GM12878 (cell line): Measurements from ENCODE around the gene NPTX1. TPM values are rescaled to one million over a fixed set of nuclear protein-coding genes. Genes with fewer than 3 reads are reported as not detected.
A peak's percentile ranks its signal among the peaks of the same experiment; 100 is the strongest.

Source experiments
- ATAC-seq: fragments of 200-7000 bp; cut with Tn5 transposase; 3 replicates; pipeline ENCODE4 v1.9.1; 2020; ENCODE audit warnings: mild to moderate bottlenecking, moderate library complexity
- BruUV-seq: library from RNA; stranded (reverse); fragments of 400-500 nt; replicated peaks from 2 replicates; lab custom pipeline; 2021; lab: Mats Ljungman, UMichigan
- CTCF ChIA-PET: fragments of 300-600 bp; sonication (Branson Sonifier 250); formaldehyde crosslinking; extraction: SDS; loops from one replicate; lab custom pipeline; 2021; ENCODE audit warnings: inconsistent platforms; lab: Yijun Ruan, JAX
- POLR2A ChIA-PET: fragments of 350-600 bp; formaldehyde crosslinking; extraction: SDS; loops from one replicate; lab custom pipeline; 2021; ENCODE audit warnings: inconsistent platforms; lab: Charles Lee
- RAD21 ChIA-PET: fragments of 300-600 bp; sonication (Branson Sonifier 250); formaldehyde crosslinking; loops from one replicate; lab custom pipeline; 2023; ENCODE audit warnings: antibody characterized with exemption; ENCODE audit not compliant: unreplicated experiment; lab: Charles Lee
- SMC1A ChIA-PET: fragments of 300-600 bp; sonication (Branson Sonifier 250); formaldehyde crosslinking; loops from one replicate; lab custom pipeline; 2023; ENCODE audit not compliant: unreplicated experiment, uncharacterized antibody; lab: Charles Lee
- DNase-seq: peaks from one replicate; pipeline ENCODE4 v3.0.0-alpha.2; 2011; ENCODE audit warnings: low read depth, low spot score
- FAIRE-seq: peaks from 3 replicates; lab custom pipeline; 2011; peaks lifted over from hg19 to GRCh38; lab: Jason Lieb, UNC
- H2AFZ ChIP-seq: 2 replicates; pipeline ENCODE4 v1.6.0; 2011; ENCODE audit warnings: low read depth, low read length, control low read depth; ENCODE audit not compliant: control insufficient read depth
- H3K27ac ChIP-seq: 2 replicates; pipeline ENCODE4 v1.5.1; 2011; ENCODE audit warnings: control low read depth; ENCODE audit not compliant: control insufficient read depth, insufficient read depth
- H3K27me3 ChIP-seq, 2 experiments: replicated peaks in 1 of 2; 2 replicates each; pipeline versions ENCODE4 v1.6.0 to v1.6.1; 2011; ENCODE audit warnings: low read length in 1 of 2; ENCODE audit not compliant: control insufficient read depth in 2 of 2, insufficient read depth in 2 of 2
- H3K36me3 ChIP-seq, 2 experiments: 2 replicates each; pipeline ENCODE4 v1.5.1; 2011; ENCODE audit warnings: low read length in 1 of 2; ENCODE audit not compliant: control insufficient read depth in 2 of 2, insufficient read depth in 2 of 2
- H3K4me1 ChIP-seq: 2 replicates; pipeline ENCODE4 v1.6.1; 2011; ENCODE audit warnings: mild to moderate bottlenecking, low read length, moderate library complexity, mixed read lengths; ENCODE audit not compliant: control insufficient read depth, insufficient read depth
- H3K4me2 ChIP-seq: 2 replicates; pipeline ENCODE4 v1.6.0; 2011; ENCODE audit warnings: control low read depth; ENCODE audit not compliant: control insufficient read depth, insufficient read depth
- H3K4me3 ChIP-seq: fragments of 200-600 bp; sonication (generic); 2 replicates; pipeline ENCODE4 v1.5.1; 2016
- H3K79me2 ChIP-seq: 2 replicates; pipeline ENCODE4 v1.6.0; 2011; ENCODE audit warnings: low read length; ENCODE audit not compliant: control insufficient read depth, insufficient read depth
- H3K9ac ChIP-seq: 2 replicates; pipeline ENCODE4 v1.8.0; 2011; ENCODE audit warnings: low read length, control low read depth, mixed read lengths; ENCODE audit not compliant: control insufficient read depth, insufficient read depth
- H3K9me3 ChIP-seq: replicated peaks from 3 replicates; pipeline ENCODE4 v1.5.1; 2011; ENCODE audit warnings: mild to moderate bottlenecking, low read length; ENCODE audit not compliant: control insufficient read depth, insufficient read depth
- H4K20me1 ChIP-seq: 2 replicates; pipeline ENCODE4 v1.6.0; 2011; ENCODE audit not compliant: control insufficient read depth, insufficient read depth
- KDM1A ChIP-seq: fragments of 200-600 bp; sonication (generic); IDR thresholded peaks from 2 replicates; pipeline ENCODE4 v1.6.1; 2016; ENCODE audit warnings: borderline replicate concordance
- KLF5 ChIP-seq: fragments of 450-650 bp; IDR thresholded peaks from 2 replicates; pipeline ENCODE4 v1.6.1; 2014; ENCODE audit warnings: mild to moderate bottlenecking; ENCODE audit not compliant: partially characterized antibody
- SMAD1 ChIP-seq: fragments of 450-650 bp; IDR thresholded peaks from 2 replicates; pipeline ENCODE4 v1.6.1; 2018; ENCODE audit warnings: mild to moderate bottlenecking, low read depth; ENCODE audit not compliant: partially characterized antibody
- WRNIP1 ChIP-seq: IDR thresholded peaks from 2 replicates; pipeline ENCODE4 v1.6.1; 2011; ENCODE audit warnings: low read depth, low read length, improper control_type of control experiment, borderline replicate concordance
- WGBS: methylation state at CpG from one replicate; pipeline ENCODE4 v1.1.6; 2016; ENCODE audit warnings: low lambda C conversion rate; ENCODE audit not compliant: insufficient replicate concordance, insufficient coverage; ENCODE audit errors: missing lambda C conversion rate; 5-methylcytosine and 5-hydroxymethylcytosine counted together
- in situ Hi-C: fragments of 300-500 bp; cut with MboI; formaldehyde crosslinking; loops from 9 replicates; pipeline ENCODE4 v1.14.3; 2018; ENCODE audit warnings: mixed read lengths
- intact Hi-C: fragments of 100-400 bp; cut with micrococcal nuclease; formaldehyde crosslinking; loops from one replicate; pipeline ENCODE4 v1.14.2; 2022; ENCODE audit not compliant: unreplicated experiment
- polyA plus RNA-seq, 11 experiments: library from polyadenylated mRNA; depleted of rRNA in 4 of 11; unstranded in 6 of 11; stranded (reverse) in 5 of 11; fragments of >200 nt; fragmentation: Nextera tagmentation in 4 of 11; fragmentation: Illumina TruSeq in 1 of 11; extraction: Ambion mirVana in 4 of 11; extraction: Trizol in 1 of 11; gene quantifications; 1 replicate in 1 of 11; 2 replicates in 10 of 11; pipeline versions ENCODE4 v1.2.1 to v1.2.3, GENCODE V29; 2011 to 2016; ENCODE audit warnings: inconsistent platforms in 2 of 11, missing spikeins in 2 of 11, low read depth in 1 of 11
- total RNA-seq, 4 experiments: library from RNA; depleted of rRNA in 3 of 4; stranded (reverse); fragments of >200 nt in 3 of 4; fragmentation: Illumina TruSeq in 1 of 4; extraction: Trizol in 1 of 4; gene quantifications; 2 replicates each; pipeline versions ENCODE4 v1.2.1 to v1.2.3, GENCODE V29; 2013 to 2021
- TF ChIP-seq, protein P1 (sequence below): IDR thresholded peaks from 2 replicates; pipeline ENCODE4 v1.6.1; 2011; ENCODE audit warnings: borderline replicate concordance, low read depth, mild to moderate bottlenecking, moderate library complexity, mixed read lengths, low read length; ENCODE audit not compliant: insufficient read depth; ENCODE audit errors: extremely low read length
- TF ChIP-seq, protein P2 (sequence below): fragments of 450-650 bp; IDR thresholded peaks from 2 replicates; pipeline ENCODE4 v1.6.1; 2016; ENCODE audit warnings: mild to moderate bottlenecking, moderate library complexity, borderline replicate concordance
- TF ChIP-seq, protein P3 (sequence below): fragments of 150-350 bp; IDR thresholded peaks from 2 replicates; pipeline ENCODE4 v1.6.1; 2016; ENCODE audit warnings: low read depth, low read length

The NPTX1 gene
- total and polyA plus RNA-seq, 10 of the 15 experiments (the other 5 are each of a cell fraction or from before 2014, with no cell fraction given), result not detected

DNA sequence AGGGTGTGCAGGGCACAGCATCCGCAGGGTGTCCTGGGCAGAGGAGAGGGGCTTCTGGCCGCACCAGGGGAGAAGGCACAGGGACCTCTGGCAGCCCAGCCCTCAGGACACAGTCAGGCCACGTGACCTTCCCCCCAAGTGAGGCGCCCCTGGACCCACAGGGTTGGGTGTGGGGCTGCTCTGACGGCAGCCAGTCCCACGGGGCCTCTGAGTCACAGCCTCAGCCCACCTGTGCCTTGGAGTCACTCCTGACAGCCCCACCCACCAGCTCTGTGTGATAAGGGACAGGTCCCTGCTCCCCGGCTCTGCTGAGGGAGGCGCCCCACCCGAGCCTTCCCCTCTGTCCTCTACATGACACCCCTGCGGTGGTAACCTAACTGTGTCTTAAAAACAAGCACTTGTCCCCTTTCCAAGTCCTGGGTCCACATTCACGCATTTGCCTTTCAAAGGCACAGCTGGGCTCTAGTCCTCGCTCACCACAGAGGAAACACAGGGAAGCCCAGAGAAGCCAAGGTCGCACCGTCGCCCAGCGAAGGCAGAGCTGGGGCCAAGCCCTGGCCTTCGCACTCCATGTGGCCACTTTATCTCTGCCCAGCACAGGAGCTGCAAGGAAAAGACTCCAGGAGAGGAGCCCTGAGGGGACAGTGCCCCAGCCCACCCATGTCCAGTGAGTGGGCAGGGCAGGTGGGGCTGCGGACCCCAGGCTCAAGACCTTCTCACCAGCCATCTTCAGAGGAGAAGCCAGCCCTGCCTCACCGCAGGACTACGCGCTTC, 5.1 kb upstream of the NPTX1 start:
- Histone ChIP-seq H3K9me3 (no peaks in the 10 kb centered on the region), H4K20me1 (no peaks in the 10 kb centered on the region), H3K9ac (no peak overlapping the region), H3K27me3 (peaks cover 0 to 9% of the 10 kb centered on the region in 2 experiments), H2AFZ (no peak overlapping the region), H3K4me3 (no peak overlapping the region), H3K4me1 (no peaks in the 10 kb centered on the region)
- ChIA-PET POLR2A (no interaction called here), SMC1A (no interaction called here), RAD21 (no interaction called here), CTCF (no interaction called here)
- ATAC-seq, result no peak
- TF ChIP-seq, protein P1, sequence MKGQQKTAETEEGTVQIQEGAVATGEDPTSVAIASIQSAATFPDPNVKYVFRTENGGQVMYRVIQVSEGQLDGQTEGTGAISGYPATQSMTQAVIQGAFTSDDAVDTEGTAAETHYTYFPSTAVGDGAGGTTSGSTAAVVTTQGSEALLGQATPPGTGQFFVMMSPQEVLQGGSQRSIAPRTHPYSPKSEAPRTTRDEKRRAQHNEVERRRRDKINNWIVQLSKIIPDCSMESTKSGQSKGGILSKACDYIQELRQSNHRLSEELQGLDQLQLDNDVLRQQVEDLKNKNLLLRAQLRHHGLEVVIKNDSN, result peak; percentile 16
- TF ChIP-seq KDM1A, result no peak
- TF ChIP-seq, all 136 proteins: peak for 1
- DNase-seq, result no peak
- no peak for FAIRE-seq
- Histone ChIP-seq H3K27ac (no peak overlapping the region), H3K36me3 (no peaks in the 10 kb centered on the region), H3K4me2 (no peak overlapping the region), H3K79me2 (no peaks in the 10 kb centered on the region)
- intact Hi-C loops, result no loop called here
- WGBS, result 33% methylated on average over 21 of the region's 21 CpGs
- in situ Hi-C loops, result no loop called here
- BruUV-seq, result no TSS peak

DNA sequence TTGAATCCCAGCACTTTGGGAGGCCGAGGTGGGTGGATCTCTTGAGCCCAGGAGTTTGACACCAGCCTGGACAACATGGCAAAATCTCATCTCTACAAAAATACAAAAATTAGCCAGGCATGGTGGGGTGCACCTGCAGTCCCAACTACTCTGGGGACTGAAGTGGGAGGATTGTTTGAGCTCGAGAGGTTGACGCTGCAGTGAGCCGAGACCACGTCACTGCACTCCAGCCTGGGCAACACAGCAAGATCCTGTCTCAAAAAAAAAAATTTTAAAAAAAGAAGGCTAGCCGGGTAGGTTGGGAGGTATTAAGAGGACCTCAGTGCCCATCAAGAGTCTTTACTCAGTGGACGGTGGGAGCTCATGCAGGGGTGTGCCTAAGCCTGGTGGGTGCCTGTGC, 3.8 kb upstream of the NPTX1 start:
- ChIA-PET POLR2A (no interaction called here), RAD21 (no interaction called here), CTCF (no interaction called here), SMC1A (no interaction called here)
- Histone ChIP-seq H3K4me1 (no peaks in the 10 kb centered on the region), H3K36me3 (no peaks in the 10 kb centered on the region), H2AFZ (no peak overlapping the region), H3K4me2 (no peak overlapping the region), H3K9ac (no peak overlapping the region), H3K79me2 (no peaks in the 10 kb centered on the region), H3K27ac (no peak overlapping the region), H4K20me1 (no peaks in the 10 kb centered on the region), H3K27me3 (peaks cover 0 to 12% of the 10 kb centered on the region in 2 experiments), H3K4me3 (no peak overlapping the region), H3K9me3 (no peaks in the 10 kb centered on the region)
- DNase-seq (no peak), FAIRE-seq (no peak), ATAC-seq (no peak)
- 53% methylated on average over 7 of the region's 7 CpGs for WGBS
- intact Hi-C loops (no loop called here), in situ Hi-C loops (no loop called here)
- no TSS peak for BruUV-seq
- TF ChIP-seq, protein P2, sequence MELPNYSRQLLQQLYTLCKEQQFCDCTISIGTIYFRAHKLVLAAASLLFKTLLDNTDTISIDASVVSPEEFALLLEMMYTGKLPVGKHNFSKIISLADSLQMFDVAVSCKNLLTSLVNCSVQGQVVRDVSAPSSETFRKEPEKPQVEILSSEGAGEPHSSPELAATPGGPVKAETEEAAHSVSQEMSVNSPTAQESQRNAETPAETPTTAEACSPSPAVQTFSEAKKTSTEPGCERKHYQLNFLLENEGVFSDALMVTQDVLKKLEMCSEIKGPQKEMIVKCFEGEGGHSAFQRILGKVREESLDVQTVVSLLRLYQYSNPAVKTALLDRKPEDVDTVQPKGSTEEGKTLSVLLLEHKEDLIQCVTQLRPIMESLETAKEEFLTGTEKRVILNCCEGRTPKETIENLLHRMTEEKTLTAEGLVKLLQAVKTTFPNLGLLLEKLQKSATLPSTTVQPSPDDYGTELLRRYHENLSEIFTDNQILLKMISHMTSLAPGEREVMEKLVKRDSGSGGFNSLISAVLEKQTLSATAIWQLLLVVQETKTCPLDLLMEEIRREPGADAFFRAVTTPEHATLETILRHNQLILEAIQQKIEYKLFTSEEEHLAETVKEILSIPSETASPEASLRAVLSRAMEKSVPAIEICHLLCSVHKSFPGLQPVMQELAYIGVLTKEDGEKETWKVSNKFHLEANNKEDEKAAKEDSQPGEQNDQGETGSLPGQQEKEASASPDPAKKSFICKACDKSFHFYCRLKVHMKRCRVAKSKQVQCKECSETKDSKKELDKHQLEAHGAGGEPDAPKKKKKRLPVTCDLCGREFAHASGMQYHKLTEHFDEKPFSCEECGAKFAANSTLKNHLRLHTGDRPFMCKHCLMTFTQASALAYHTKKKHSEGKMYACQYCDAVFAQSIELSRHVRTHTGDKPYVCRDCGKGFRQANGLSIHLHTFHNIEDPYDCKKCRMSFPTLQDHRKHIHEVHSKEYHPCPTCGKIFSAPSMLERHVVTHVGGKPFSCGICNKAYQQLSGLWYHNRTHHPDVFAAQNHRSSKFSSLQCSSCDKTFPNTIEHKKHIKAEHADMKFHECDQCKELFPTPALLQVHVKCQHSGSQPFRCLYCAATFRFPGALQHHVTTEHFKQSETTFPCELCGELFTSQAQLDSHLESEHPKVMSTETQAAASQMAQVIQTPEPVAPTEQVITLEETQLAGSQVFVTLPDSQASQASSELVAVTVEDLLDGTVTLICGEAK, result no peak
- TF ChIP-seq WRNIP1 (no peak), SMAD1 (no peak), KLF5 (no peak)
- TF ChIP-seq, protein P3, sequence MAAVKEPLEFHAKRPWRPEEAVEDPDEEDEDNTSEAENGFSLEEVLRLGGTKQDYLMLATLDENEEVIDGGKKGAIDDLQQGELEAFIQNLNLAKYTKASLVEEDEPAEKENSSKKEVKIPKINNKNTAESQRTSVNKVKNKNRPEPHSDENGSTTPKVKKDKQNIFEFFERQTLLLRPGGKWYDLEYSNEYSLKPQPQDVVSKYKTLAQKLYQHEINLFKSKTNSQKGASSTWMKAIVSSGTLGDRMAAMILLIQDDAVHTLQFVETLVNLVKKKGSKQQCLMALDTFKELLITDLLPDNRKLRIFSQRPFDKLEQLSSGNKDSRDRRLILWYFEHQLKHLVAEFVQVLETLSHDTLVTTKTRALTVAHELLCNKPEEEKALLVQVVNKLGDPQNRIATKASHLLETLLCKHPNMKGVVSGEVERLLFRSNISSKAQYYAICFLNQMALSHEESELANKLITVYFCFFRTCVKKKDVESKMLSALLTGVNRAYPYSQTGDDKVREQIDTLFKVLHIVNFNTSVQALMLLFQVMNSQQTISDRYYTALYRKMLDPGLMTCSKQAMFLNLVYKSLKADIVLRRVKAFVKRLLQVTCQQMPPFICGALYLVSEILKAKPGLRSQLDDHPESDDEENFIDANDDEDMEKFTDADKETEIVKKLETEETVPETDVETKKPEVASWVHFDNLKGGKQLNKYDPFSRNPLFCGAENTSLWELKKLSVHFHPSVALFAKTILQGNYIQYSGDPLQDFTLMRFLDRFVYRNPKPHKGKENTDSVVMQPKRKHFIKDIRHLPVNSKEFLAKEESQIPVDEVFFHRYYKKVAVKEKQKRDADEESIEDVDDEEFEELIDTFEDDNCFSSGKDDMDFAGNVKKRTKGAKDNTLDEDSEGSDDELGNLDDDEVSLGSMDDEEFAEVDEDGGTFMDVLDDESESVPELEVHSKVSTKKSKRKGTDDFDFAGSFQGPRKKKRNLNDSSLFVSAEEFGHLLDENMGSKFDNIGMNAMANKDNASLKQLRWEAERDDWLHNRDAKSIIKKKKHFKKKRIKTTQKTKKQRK, result no peak
